ENCODE data around the gene NEDD8. TPM values are rescaled to one million over a fixed set of nuclear protein-coding genes. Genes with fewer than 3 reads are reported as not detected.

Gene NEDD8
- total and polyA plus RNA-seq, 4 donors, result 32.3 to 136 (median 78.1) TPM

DNA sequence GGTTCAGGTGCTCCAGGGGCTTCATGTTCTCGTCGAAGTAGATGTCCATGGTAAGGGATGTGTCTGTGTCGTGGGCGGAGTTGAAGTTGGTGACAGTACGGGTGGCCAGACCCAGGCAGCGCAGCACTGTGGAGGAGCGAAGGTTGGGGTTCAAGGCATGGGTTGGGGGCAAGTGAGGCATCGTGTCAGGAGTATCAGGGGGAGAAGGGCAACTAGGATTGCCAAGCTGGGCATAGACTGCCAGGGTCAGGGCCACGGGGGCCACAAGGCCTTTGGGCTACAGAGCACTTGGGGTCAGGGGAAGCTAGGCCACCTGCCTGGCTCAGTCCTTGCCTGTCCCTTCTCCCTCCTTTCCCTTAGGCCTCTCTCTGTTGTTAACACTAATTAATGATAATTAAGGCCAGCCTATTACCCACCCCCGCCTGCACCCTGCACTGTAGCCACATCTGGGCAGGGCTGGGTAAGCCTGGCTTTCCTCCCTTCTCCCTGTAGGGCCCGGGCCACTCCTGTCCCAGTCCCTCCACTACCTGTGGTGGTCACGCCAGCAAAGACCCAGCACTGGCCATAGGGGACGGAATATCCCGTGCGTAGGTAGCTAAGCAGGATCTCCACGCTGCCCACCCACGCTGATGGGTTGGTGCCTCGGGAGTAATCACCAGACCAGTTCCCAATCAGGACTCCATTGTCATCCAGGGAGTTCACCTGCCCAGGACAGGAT, 26.5 kb upstream of the NEDD8 start:
- no peak overlapping the region for H3K27ac ChIP-seq (ENCODE audit: low read depth in 1 of 2, low read length in 2 of 2)
- H3K4me3 ChIP-seq (ENCODE audit: low read depth in 1 of 3, low read length in 3 of 3), result no peak overlapping the region
- H3K36me3 ChIP-seq (ENCODE audit: control insufficient read depth in 4 of 4, insufficient read depth in 3 of 4, low read depth in 1 of 4, low read length in 3 of 4), result peaks cover 0 to 9% (median 1%) of the 10 kb centered on the region in 4 donors
- no peaks in the 10 kb centered on the region for H3K27me3 ChIP-seq (ENCODE audit: control insufficient read depth in 4 of 4, insufficient read depth in 4 of 4, low read length in 3 of 4)
- H3K9ac ChIP-seq (ENCODE audit: low read depth in 1 of 2, low read length in 2 of 2), result no peak overlapping the region
- no peaks in the 10 kb centered on the region for H3K9me3 ChIP-seq (ENCODE audit: control insufficient read depth in 4 of 4, low read length in 3 of 4)
- 91% methylated on average over 18 of the region's 18 CpGs for WGBS
- no peak for DNase-seq (ENCODE audit: low spot score)
- TF ChIP-seq HNF4G (IDR thresholded peaks at IDR 0.05) (no peak), YY1 (IDR thresholded peaks at IDR 0.05) (no peak), JUND (IDR thresholded peaks at IDR 0.05) (no peak), FOXA1 (IDR thresholded peaks at IDR 0.05) (no peak), EGR1 (IDR thresholded peaks at IDR 0.05; ENCODE audit: low read depth in 2 of 2) (no peak), HNF4A (conservative IDR thresholded peaks at IDR 0.05) (no peak), GABPA (IDR thresholded peaks at IDR 0.05 in 1 of 2, conservative IDR thresholded peaks at IDR 0.05 in 1 of 2) (no peak), NR2F2 (IDR thresholded peaks at IDR 0.05) (no peak), SP1 (IDR thresholded peaks at IDR 0.05) (no peak), FOXA2 (IDR thresholded peaks at IDR 0.05) (no peak), TAF1 (conservative IDR thresholded peaks at IDR 0.05) (no peak)
- TF ChIP-seq, protein P1, sequence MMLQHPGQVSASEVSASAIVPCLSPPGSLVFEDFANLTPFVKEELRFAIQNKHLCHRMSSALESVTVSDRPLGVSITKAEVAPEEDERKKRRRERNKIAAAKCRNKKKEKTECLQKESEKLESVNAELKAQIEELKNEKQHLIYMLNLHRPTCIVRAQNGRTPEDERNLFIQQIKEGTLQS (IDR thresholded peaks at IDR 0.05), result no peak
- TF ChIP-seq, protein P2, sequence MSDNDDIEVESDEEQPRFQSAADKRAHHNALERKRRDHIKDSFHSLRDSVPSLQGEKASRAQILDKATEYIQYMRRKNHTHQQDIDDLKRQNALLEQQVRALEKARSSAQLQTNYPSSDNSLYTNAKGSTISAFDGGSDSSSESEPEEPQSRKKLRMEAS (IDR thresholded peaks at IDR 0.05), result no peak
- TF ChIP-seq, protein P3, sequence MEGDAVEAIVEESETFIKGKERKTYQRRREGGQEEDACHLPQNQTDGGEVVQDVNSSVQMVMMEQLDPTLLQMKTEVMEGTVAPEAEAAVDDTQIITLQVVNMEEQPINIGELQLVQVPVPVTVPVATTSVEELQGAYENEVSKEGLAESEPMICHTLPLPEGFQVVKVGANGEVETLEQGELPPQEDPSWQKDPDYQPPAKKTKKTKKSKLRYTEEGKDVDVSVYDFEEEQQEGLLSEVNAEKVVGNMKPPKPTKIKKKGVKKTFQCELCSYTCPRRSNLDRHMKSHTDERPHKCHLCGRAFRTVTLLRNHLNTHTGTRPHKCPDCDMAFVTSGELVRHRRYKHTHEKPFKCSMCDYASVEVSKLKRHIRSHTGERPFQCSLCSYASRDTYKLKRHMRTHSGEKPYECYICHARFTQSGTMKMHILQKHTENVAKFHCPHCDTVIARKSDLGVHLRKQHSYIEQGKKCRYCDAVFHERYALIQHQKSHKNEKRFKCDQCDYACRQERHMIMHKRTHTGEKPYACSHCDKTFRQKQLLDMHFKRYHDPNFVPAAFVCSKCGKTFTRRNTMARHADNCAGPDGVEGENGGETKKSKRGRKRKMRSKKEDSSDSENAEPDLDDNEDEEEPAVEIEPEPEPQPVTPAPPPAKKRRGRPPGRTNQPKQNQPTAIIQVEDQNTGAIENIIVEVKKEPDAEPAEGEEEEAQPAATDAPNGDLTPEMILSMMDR (IDR thresholded peaks at IDR 0.05; ENCODE audit: low read depth, low read length, missing input control), result no peak
- TF ChIP-seq, protein P4, sequence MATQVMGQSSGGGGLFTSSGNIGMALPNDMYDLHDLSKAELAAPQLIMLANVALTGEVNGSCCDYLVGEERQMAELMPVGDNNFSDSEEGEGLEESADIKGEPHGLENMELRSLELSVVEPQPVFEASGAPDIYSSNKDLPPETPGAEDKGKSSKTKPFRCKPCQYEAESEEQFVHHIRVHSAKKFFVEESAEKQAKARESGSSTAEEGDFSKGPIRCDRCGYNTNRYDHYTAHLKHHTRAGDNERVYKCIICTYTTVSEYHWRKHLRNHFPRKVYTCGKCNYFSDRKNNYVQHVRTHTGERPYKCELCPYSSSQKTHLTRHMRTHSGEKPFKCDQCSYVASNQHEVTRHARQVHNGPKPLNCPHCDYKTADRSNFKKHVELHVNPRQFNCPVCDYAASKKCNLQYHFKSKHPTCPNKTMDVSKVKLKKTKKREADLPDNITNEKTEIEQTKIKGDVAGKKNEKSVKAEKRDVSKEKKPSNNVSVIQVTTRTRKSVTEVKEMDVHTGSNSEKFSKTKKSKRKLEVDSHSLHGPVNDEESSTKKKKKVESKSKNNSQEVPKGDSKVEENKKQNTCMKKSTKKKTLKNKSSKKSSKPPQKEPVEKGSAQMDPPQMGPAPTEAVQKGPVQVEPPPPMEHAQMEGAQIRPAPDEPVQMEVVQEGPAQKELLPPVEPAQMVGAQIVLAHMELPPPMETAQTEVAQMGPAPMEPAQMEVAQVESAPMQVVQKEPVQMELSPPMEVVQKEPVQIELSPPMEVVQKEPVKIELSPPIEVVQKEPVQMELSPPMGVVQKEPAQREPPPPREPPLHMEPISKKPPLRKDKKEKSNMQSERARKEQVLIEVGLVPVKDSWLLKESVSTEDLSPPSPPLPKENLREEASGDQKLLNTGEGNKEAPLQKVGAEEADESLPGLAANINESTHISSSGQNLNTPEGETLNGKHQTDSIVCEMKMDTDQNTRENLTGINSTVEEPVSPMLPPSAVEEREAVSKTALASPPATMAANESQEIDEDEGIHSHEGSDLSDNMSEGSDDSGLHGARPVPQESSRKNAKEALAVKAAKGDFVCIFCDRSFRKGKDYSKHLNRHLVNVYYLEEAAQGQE (IDR thresholded peaks at IDR 0.05), result no peak
- TF ChIP-seq, protein P5, sequence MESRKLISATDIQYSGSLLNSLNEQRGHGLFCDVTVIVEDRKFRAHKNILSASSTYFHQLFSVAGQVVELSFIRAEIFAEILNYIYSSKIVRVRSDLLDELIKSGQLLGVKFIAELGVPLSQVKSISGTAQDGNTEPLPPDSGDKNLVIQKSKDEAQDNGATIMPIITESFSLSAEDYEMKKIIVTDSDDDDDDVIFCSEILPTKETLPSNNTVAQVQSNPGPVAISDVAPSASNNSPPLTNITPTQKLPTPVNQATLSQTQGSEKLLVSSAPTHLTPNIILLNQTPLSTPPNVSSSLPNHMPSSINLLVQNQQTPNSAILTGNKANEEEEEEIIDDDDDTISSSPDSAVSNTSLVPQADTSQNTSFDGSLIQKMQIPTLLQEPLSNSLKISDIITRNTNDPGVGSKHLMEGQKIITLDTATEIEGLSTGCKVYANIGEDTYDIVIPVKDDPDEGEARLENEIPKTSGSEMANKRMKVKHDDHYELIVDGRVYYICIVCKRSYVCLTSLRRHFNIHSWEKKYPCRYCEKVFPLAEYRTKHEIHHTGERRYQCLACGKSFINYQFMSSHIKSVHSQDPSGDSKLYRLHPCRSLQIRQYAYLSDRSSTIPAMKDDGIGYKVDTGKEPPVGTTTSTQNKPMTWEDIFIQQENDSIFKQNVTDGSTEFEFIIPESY (IDR thresholded peaks at IDR 0.05), result no peak
- no peaks in the 10 kb centered on the region for H3K4me1 ChIP-seq (ENCODE audit: control insufficient read depth in 4 of 4, insufficient read depth in 4 of 4, low read length in 3 of 4)
